Loucy (cell line): ENCODE results near the gene NID2.

Experiments
- EZH2phosphoT487 ChIP-seq: fragments of 200-600 bp; IDR thresholded peaks from 2 replicates; pipeline ENCODE4 v1.6.1; 2018; ENCODE audit warnings: antibody characterized with exemption, mild to moderate bottlenecking, moderate library complexity, borderline replicate concordance
- TF ChIP-seq, protein P1 (sequence below): fragments of 200-600 bp; sonication (generic); conservative IDR thresholded peaks from 2 replicates; pipeline ENCODE4 v1.5.1; 2014; ENCODE audit warnings: mild to moderate bottlenecking, antibody characterized with exemption, low read length

DNA sequence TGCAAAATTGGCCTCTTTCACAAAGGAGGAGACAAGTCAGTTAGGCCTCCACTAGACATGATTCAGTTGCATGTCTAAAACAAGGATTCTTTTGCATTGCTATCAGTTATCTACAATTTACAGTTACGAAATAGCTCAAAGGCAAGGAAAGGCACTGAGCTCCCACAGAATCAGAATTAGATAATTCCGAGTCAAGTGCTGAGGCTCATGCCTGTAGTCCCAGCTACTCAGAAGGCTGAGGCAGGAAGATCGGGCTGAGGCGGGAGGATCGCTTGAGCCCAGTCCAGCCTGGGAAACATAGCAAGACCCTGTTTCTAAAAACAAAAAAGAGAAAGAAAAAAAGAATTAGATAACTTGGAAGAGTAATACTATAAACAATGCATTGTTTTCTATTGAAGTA is 91.8 kb downstream of the NID2 start:
- TF ChIP-seq, protein P1, sequence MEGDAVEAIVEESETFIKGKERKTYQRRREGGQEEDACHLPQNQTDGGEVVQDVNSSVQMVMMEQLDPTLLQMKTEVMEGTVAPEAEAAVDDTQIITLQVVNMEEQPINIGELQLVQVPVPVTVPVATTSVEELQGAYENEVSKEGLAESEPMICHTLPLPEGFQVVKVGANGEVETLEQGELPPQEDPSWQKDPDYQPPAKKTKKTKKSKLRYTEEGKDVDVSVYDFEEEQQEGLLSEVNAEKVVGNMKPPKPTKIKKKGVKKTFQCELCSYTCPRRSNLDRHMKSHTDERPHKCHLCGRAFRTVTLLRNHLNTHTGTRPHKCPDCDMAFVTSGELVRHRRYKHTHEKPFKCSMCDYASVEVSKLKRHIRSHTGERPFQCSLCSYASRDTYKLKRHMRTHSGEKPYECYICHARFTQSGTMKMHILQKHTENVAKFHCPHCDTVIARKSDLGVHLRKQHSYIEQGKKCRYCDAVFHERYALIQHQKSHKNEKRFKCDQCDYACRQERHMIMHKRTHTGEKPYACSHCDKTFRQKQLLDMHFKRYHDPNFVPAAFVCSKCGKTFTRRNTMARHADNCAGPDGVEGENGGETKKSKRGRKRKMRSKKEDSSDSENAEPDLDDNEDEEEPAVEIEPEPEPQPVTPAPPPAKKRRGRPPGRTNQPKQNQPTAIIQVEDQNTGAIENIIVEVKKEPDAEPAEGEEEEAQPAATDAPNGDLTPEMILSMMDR: no peak
- no peak for TF ChIP-seq EZH2phosphoT487
